AG09319 (cell line): ENCODE measurements around the gene ZBTB47.

Source experiments
- DNase-seq: peaks from one replicate; pipeline ENCODE4 v3.0.0-alpha.2; 2010; ENCODE audit warnings: low read depth; ENCODE audit errors: extremely low read depth
- TF ChIP-seq, protein P1 (sequence below): IDR thresholded peaks from 2 replicates; pipeline ENCODE4 v1.5.1; 2011; ENCODE audit warnings: low read depth, mild to moderate bottlenecking, inconsistent platforms, low read length, moderate library complexity

ZBTB47 gene

GRCh38 chr3:42685363-42685881, 31.9 kb downstream of the ZBTB47 start, which contains the start of gene KLHL40:
KLHL40 (plus strand) TSS chr3:42685537; CDS start chr3:42685619, 82 bp downstream.
- TF ChIP-seq, protein P1, sequence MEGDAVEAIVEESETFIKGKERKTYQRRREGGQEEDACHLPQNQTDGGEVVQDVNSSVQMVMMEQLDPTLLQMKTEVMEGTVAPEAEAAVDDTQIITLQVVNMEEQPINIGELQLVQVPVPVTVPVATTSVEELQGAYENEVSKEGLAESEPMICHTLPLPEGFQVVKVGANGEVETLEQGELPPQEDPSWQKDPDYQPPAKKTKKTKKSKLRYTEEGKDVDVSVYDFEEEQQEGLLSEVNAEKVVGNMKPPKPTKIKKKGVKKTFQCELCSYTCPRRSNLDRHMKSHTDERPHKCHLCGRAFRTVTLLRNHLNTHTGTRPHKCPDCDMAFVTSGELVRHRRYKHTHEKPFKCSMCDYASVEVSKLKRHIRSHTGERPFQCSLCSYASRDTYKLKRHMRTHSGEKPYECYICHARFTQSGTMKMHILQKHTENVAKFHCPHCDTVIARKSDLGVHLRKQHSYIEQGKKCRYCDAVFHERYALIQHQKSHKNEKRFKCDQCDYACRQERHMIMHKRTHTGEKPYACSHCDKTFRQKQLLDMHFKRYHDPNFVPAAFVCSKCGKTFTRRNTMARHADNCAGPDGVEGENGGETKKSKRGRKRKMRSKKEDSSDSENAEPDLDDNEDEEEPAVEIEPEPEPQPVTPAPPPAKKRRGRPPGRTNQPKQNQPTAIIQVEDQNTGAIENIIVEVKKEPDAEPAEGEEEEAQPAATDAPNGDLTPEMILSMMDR, result no peak
- DNase-seq, result no peak

GRCh38 chr3:42685891-42686820, 32.7 kb downstream of the ZBTB47 start:
- no peak for DNase-seq
- TF ChIP-seq, protein P1, result no peak

DNA sequence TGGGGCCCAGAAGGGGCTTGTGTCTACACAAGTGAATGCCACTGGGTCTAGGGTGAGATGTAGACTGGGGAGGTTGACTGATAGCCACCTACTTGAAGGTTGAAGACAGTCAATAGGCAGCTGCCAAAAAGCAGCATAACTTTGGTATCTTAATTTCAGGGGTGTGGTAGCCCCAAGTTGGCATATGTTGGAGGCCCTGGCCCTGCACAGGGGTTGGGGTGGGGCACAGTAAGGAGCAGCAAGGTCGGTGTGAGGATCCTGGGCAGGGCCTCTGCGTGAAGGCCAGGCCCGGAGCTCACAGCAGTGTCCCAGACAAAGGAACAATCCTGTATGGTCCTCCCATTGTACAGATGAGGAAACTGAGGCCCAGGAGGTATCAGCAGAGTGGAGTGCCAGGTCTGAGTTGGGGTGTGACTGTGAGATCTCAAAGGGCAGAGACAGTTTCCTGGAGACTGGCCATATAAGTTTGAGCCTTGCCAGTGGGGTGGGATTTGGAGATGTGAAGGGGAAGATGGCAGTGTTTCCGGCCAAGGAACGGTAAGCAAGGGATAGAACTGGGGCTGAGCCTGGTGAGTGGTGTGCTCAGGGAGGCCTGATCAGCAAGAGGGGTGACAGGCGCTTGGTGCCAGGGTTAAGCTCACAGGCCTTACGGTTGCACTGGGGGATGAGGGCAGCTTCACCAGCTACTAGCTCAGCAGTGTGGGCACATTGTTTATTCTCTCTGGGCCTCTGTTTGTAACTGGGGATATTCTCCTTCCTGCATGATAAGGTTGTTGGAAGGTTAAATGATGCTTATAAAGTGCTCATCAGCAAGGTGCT, 33.5 kb downstream of the ZBTB47 start:
- TF ChIP-seq, protein P1, result no peak
- DNase-seq, result no peak

GRCh38 chr3:42688016-42688415, 34.5 kb downstream of the ZBTB47 start:
- no peak for DNase-seq
- TF ChIP-seq, protein P1, result no peak

GRCh38 chr3:42688487-42689420, 35.3 kb downstream of the ZBTB47 start:
- TF ChIP-seq, protein P1, result no peak
- DNase-seq, result no peak

- no peak for DNase-seq
- TF ChIP-seq, protein P1, result no peak
Measured at GRCh38 chr3:42689421-42690014, 36.0 kb downstream of the ZBTB47 start.
